HFF-Myc (cell line): Measurements from ENCODE around the gene FAM120B.

ENCODE experiments used
- DNase-seq: peaks from one replicate; pipeline ENCODE4 v3.0.0-alpha.2; 2011; ENCODE audit warnings: low read depth; ENCODE audit errors: extremely low read depth
- H3K4me3 ChIP-seq: replicated peaks from 2 replicates; pipeline ENCODE4 v1.5.1; 2011; ENCODE audit warnings: low read depth, mild to moderate bottlenecking, control low read depth, low read length
- CTCF ChIP-seq: IDR thresholded peaks from 2 replicates; pipeline ENCODE4 v1.5.1; 2012; ENCODE audit warnings: mild to moderate bottlenecking, low read depth, low read length, control low read depth; ENCODE audit errors: missing control alignments

Gene FAM120B

GRCh38 chr6:170367241-170367640 lies 60.7 kb downstream of the FAM120B start:
- DNase-seq, result no peak
- no peak overlapping the region for H3K4me3 ChIP-seq
- no peak for TF ChIP-seq CTCF

GRCh38 chr6:170368544-170368943 lies 62.0 kb downstream of the FAM120B start:
- DNase-seq, result no peak
- no peak for TF ChIP-seq CTCF
- H3K4me3 ChIP-seq, result no peak overlapping the region

- DNase-seq, result no peak
- no peak for TF ChIP-seq CTCF
- H3K4me3 ChIP-seq, result no peak overlapping the region
Observed at GRCh38 chr6:170369403-170369802, 62.8 kb downstream of the FAM120B start.

GRCh38 chr6:170370416-170370815 lies 63.9 kb downstream of the FAM120B start:
- TF ChIP-seq CTCF, result no peak
- DNase-seq, result no peak
- no peak overlapping the region for H3K4me3 ChIP-seq

GRCh38 chr6:170371080-170371479 lies 64.5 kb downstream of the FAM120B start:
- no peak overlapping the region for H3K4me3 ChIP-seq
- TF ChIP-seq CTCF, result no peak
- no peak for DNase-seq

- no peak overlapping the region for H3K4me3 ChIP-seq
- DNase-seq, result no peak
- TF ChIP-seq CTCF, result no peak
Observed at GRCh38 chr6:170371588-170371987, 65.0 kb downstream of the FAM120B start.

- no peak for DNase-seq
- no peak overlapping the region for H3K4me3 ChIP-seq
- no peak for TF ChIP-seq CTCF
Observed at GRCh38 chr6:170372380-170373325, 66.1 kb downstream of the FAM120B start.
